ENCODE results near the gene PRKCB. TPM values are rescaled to one million over a fixed set of nuclear protein-coding genes. Genes with fewer than 3 reads are reported as not detected.
A peak's percentile ranks its signal among the peaks of the same experiment; 100 is the strongest.

Gene PRKCB
- 10 to 100 TPM; 26.6 to 49.7 TPM for total RNA-seq
- polyA plus RNA-seq (ENCODE audit: insufficient read depth, low read depth, low replicate concordance), result 25.5 TPM
- long read RNA-seq, donor 1, result 0 reads
- long read RNA-seq, donor 2, full-length matches to known transcripts, result 1 of 1 reads
- long read RNA-seq, donor 2, partial matches to known transcripts, result 0 of 1 reads
- long read RNA-seq, donor 2, other reads (novel, unspliced or antisense), result 0 of 1 reads

GRCh38 chr16:23835390-23836077 is at the start of gene PRKCB:
Gene PRKCB, plus strand, starts transcription at chr16:23835983.
- H3K4me1 ChIP-seq, result no peaks in the 10 kb centered on the region
- intact Hi-C loops (cut with DNase I; ENCODE audit: low total_unique reads), result no loop called here
- peak; percentile 90 for DNase-seq
- no peaks in the 10 kb centered on the region for H3K9me3 ChIP-seq
- H3K27me3 ChIP-seq, result no peaks in the 10 kb centered on the region
- TF ChIP-seq CTCF (IDR thresholded peaks at IDR 0.05) (no peak), POLR2A (IDR thresholded peaks at IDR 0.05) (no peak)
- H3K36me3 ChIP-seq (ENCODE audit: low read depth, missing control alignments), result no peaks in the 10 kb centered on the region
- peak within 1 kb of the TSS; percentile 48 to 64 for H3K4me3 ChIP-seq
- WGBS, 2 donors, result 0% methylated on average over 2 to 46 of the region's 63 CpGs
- H3K27ac ChIP-seq, result no peak within 1 kb of the TSS

- H3K4me3 ChIP-seq, result no peak overlapping the region
- intact Hi-C loops (cut with DNase I; ENCODE audit: low total_unique reads), result no loop called here
- H3K27ac ChIP-seq, result no peak overlapping the region
- no peaks in the 10 kb centered on the region for H3K27me3 ChIP-seq
- DNase-seq, result no peak
- no peaks in the 10 kb centered on the region for H3K9me3 ChIP-seq
- 32 to 48% methylated on average over 6 of the region's 6 CpGs for WGBS, 2 donors
- H3K36me3 ChIP-seq (ENCODE audit: low read depth, missing control alignments), result no peaks in the 10 kb centered on the region
- TF ChIP-seq CTCF (IDR thresholded peaks at IDR 0.05), result no peak
- no peaks in the 10 kb centered on the region for H3K4me1 ChIP-seq
Measured at GRCh38 chr16:23786964-23787561, 48.7 kb upstream of the PRKCB start.

- Histone ChIP-seq H3K4me3 (no peak overlapping the region), H3K36me3 (ENCODE audit: low read depth, missing control alignments) (no peaks in the 10 kb centered on the region), H3K27me3 (no peaks in the 10 kb centered on the region), H3K4me1 (no peaks in the 10 kb centered on the region), H3K9me3 (no peaks in the 10 kb centered on the region), H3K27ac (no peak overlapping the region)
- 79 to 83% methylated on average over 3 of the region's 3 CpGs for WGBS, 2 donors
- TF ChIP-seq CTCF (IDR thresholded peaks at IDR 0.05) (no peak), POLR2A (IDR thresholded peaks at IDR 0.05) (no peak)
- DNase-seq, result no peak
- intact Hi-C loops (cut with DNase I; ENCODE audit: low total_unique reads), result no loop called here
Measured at GRCh38 chr16:23788685-23789084, 47.1 kb upstream of the PRKCB start.

- Histone ChIP-seq H3K9me3 (no peaks in the 10 kb centered on the region), H3K27me3 (no peaks in the 10 kb centered on the region), H3K4me3 (no peak overlapping the region), H3K36me3 (ENCODE audit: low read depth, missing control alignments) (no peaks in the 10 kb centered on the region), H3K4me1 (no peaks in the 10 kb centered on the region), H3K27ac (no peak overlapping the region)
- intact Hi-C loops (cut with DNase I; ENCODE audit: low total_unique reads), result no loop called here
- TF ChIP-seq CTCF (IDR thresholded peaks at IDR 0.05) (no peak), POLR2A (IDR thresholded peaks at IDR 0.05) (no peak)
- WGBS, 2 donors, result 80 to 81% methylated on average over 6 of the region's 6 CpGs
- no peak for DNase-seq
Measured at GRCh38 chr16:23795378-23795777, 40.4 kb upstream of the PRKCB start.

Data from testis (tissue), 5 donors.